HUES48 (cell line): ENCODE data around the gene GABARAPL1.
"Not testable (repeated sequence)": the region's sequence is repeated elsewhere in the genome, so short reads cannot be mapped to it uniquely, and the experiment has no call there.

Experiments used
- H3K27ac ChIP-seq: one replicate; pipeline ENCODE4 v1.7.0; 2013; ENCODE audit warnings: low read depth, low read length, inconsistent platforms
- H3K27me3 ChIP-seq: 2 replicates; pipeline ENCODE4 v1.6.1; 2013; ENCODE audit warnings: mild to moderate bottlenecking, low read length; ENCODE audit not compliant: control insufficient read depth, insufficient read depth
- H3K36me3 ChIP-seq: 2 replicates; pipeline ENCODE4 v1.6.1; 2013; ENCODE audit warnings: low read length; ENCODE audit not compliant: control insufficient read depth, insufficient read depth
- H3K4me1 ChIP-seq: 2 replicates; pipeline ENCODE4 v1.6.1; 2013; ENCODE audit warnings: mild to moderate bottlenecking, low read length; ENCODE audit not compliant: control insufficient read depth, insufficient read depth
- H3K4me3 ChIP-seq: 2 replicates; pipeline ENCODE4 v1.5.1; 2013; ENCODE audit warnings: mild to moderate bottlenecking, low read depth, low read length
- H3K9ac ChIP-seq: 2 replicates; pipeline ENCODE4 v1.6.1; 2013; ENCODE audit warnings: mild to moderate bottlenecking, low read depth, low read length, moderate library complexity
- H3K9me3 ChIP-seq: 2 replicates; pipeline ENCODE4 v1.6.1; 2013; ENCODE audit warnings: low read length; ENCODE audit not compliant: control insufficient read depth, insufficient read depth

GABARAPL1 gene

DNA sequence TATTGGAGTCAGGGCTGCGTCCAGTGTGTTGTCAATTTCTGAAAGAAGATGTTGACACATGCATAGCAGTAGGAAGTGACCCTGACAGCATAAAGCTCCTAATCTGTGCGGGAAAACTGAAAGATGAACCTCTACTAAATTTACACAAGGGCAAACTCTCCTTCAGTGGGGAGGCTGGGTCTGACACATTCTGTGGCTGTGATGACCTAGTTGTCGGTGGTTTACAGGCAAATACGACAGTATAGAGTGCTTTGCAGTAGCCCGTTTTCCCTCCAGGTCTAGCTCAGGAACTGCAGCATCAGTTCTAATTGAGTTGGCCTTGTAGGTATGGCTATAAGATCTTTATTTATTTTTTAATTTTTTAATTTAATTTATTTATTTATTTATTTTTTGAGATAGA is 14.8 kb upstream of the GABARAPL1 start:
- Histone ChIP-seq H3K9me3 (no peaks in the 10 kb centered on the region), H3K36me3 (no peaks in the 10 kb centered on the region), H3K27me3 (no peaks in the 10 kb centered on the region), H3K4me1 (0 out of 2 replicates have a peak, but pooled peaks cover under 1% of the 10 kb centered on the region), H3K9ac (no peak overlapping the region), H3K4me3 (no peak overlapping the region), H3K27ac (no peak overlapping the region)

DNA sequence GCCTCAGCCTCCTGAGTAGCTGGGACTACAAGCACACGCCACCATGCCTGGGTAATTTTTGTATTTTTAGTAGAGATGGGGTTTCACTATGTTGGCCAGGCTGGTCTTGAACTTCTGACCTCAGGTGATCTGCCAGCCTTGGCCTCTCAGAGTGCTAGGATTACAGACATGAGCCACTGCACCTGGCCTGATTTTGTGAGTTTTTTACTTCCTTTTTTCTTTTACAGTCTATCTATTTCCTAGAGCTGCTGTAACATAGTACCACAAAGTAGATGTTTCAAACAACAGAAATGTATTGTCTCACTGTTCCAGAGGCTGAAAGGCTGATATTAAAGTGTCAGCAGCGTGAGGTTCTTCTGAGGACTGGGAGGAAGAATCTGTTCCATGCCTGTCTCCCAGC is 8.2 kb upstream of the GABARAPL1 start:
- H3K36me3 ChIP-seq, H3K27me3 ChIP-seq, H3K27ac ChIP-seq, H3K4me3 ChIP-seq, H3K9ac ChIP-seq, H3K9me3 ChIP-seq: not testable (repeated sequence)
- peaks cover 18% of the 10 kb centered on the region for H3K4me1 ChIP-seq

DNA sequence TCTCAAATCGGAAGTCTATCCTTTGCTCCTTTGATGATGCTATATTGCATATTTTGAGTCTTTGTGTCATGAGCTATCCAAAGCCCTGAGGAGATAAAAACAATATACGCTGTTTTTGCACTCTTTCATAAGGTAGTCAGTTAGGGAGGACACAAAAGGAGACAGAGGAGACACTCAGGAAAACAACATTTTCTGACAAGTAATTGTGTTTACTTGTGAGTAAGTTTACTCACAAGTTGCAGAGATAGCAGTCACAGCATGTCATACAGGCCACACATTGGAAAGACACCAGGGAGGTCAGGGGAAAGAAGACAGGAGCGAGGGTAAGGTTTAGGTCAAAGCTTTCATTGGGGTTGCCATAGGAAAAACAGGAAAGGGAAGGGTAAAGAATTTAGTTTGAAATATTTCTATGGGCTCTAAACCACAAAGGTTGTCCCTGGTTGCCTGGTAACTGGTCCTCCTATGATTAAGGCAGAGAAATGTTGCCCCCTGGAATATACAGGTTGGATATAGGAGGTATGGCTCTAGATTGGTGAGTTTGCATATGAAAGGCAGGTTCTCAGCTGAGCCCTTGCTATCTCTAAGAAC is 7.4 kb upstream of the GABARAPL1 start:
- H3K9ac ChIP-seq: no peak overlapping the region
- no peaks in the 10 kb centered on the region for H3K27me3 ChIP-seq
- H3K36me3 ChIP-seq: no peaks in the 10 kb centered on the region
- H3K9me3 ChIP-seq: no peaks in the 10 kb centered on the region
- H3K4me3 ChIP-seq: no peak overlapping the region
- peak overlapping the region; percentile 21 for H3K27ac ChIP-seq
- peaks cover 18% of the 10 kb centered on the region for H3K4me1 ChIP-seq

DNA sequence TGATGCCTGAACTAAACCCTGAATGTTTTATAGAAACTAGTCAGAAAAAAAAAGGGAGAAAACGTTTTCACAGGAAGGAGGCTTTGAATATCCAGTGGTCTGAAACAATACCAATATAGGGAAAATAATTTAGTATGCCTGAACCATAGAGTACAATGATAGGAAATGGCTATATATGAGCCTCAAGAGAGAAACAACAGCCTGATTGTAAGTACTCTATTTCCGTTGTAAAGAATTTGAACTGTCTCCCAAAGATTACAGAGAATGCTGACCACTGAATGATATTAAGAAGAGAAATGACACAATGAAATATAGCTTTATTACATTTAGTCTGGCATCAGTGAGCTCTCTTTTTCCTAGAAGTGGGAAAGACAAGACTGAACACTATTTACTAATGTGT is 5.5 kb upstream of the GABARAPL1 start:
- Histone ChIP-seq H3K36me3 (no peaks in the 10 kb centered on the region), H3K9me3 (no peaks in the 10 kb centered on the region), H3K4me1 (peaks cover 18% of the 10 kb centered on the region), H3K9ac (no peak overlapping the region), H3K4me3 (no peak overlapping the region), H3K27ac (no peak overlapping the region), H3K27me3 (no peaks in the 10 kb centered on the region)

DNA sequence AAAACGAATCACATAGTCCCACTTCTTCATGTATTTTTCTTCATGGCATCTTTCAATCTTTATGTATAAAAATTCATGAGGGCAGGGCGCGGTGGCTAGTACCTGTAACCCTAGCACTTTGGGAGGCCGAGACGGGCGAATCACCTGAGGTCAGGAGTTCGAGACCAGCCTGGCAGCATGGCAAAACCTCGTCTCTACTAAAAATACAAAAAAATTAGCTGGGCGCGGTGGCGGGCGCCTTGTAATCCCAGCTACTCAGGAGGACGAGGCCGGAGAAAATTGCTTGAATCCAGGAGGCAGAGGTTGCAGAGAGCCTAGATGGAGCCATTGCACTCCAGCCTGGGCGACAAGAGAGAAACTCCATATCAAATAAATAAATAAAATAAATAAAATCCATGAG is 2.5 kb upstream of the GABARAPL1 start:
- no peak overlapping the region for H3K27ac ChIP-seq
- H3K9ac ChIP-seq: no peak overlapping the region
- no peaks in the 10 kb centered on the region for H3K27me3 ChIP-seq
- no peaks in the 10 kb centered on the region for H3K9me3 ChIP-seq
- peaks cover 20% of the 10 kb centered on the region for H3K4me1 ChIP-seq
- no peaks in the 10 kb centered on the region for H3K36me3 ChIP-seq
- no peak overlapping the region for H3K4me3 ChIP-seq

DNA sequence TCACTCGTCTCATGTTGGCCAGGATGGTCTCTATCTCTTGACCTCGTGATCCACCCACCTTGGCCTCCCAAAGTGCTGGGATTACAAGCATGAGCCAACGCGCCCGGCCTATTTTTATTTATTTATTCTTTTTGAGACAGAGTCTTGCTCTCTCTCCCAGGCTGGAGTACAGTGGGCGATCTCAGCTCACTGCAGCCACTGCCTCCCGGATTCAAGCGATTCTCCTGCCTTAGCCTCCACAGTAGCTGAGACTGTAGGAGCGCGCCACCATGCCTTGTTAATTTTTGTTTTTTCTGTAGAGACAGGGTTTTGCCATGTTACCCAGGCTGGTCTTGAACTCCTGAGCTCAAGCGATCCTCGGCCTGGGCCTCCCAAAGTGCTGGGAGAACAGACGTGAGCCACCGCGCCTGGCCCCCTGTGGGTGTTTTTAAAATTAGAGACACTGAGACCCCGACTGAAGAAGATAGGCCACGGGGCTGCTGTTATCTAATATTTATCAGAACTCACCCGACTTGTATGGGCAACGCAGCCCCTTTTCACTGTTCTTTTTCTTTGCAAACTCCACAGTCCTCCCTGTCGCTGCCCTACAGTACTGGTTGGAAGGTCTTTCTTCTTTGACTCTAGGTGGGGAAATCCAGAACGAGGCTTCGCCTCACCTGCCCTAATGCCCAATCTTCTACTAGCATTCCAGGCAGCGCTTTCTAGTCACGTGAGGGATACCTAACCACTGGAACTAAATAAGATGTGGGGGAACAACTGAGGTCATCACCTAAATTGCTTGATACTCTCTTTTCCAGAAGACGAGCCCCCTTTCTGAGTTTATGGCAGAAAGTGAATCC is 1.4 kb upstream of the GABARAPL1 start:
- no peak overlapping the region for H3K27ac ChIP-seq
- H3K9ac ChIP-seq: no peak overlapping the region

DNA sequence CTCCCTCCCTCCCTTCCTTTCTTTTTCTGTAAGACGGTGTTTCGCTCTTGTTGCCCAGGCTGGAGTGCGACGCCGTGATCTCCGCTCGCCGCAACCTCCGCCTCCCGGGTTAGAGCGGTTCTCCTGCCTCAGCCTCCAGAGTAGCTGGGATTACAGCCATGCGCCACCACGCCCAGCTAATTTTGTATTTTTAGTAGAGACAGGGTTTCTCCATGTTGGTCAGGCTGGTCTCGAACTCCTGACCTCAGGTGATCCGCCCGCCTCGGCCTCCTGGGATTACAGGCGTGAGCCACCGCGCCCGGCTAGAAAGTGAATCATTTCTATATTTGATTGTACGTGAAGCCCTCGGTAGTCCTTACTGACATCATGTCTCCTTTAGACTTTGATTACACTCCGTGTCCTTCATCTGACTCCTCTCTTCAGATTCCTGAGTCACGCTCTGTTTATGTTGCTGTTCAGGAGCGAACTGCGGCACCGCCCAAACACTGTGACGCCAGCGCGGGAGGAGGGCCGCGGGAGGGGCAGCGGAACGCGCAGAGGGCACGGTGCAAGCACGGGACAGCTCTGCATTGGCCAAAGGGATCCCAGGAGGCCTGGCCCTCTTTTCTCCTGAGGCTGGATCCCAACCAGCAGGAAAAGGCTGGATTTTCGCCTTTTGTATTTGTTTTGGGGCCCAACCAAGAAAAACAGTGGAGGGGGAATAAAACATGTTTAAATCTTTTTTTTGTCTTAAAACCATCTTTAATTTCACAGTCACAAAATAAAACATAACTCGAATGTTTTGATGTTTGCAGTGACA is 538 bp upstream of the GABARAPL1 start:
- Histone ChIP-seq H3K4me3 (peak overlapping the region; percentile 77), H3K36me3 (peaks cover 4% of the 10 kb centered on the region; the same call in 1 of the 2 replicates), H3K9ac (peak overlapping the region; percentile 90), H3K27me3 (no peaks in the 10 kb centered on the region), H3K9me3 (no peaks in the 10 kb centered on the region), H3K4me1 (peaks cover 18% of the 10 kb centered on the region), H3K27ac (peak overlapping the region; percentile 99)

More for the DNA sequence above, 1.4 kb upstream of the GABARAPL1 start:
- Histone ChIP-seq H3K27me3 (no peaks in the 10 kb centered on the region), H3K9me3 (no peaks in the 10 kb centered on the region), H3K36me3 (0 out of 2 replicates have a peak, but pooled peaks cover 3% of the 10 kb centered on the region), H3K4me1 (peaks cover 18% of the 10 kb centered on the region), H3K4me3 (no peak overlapping the region)

DNA sequence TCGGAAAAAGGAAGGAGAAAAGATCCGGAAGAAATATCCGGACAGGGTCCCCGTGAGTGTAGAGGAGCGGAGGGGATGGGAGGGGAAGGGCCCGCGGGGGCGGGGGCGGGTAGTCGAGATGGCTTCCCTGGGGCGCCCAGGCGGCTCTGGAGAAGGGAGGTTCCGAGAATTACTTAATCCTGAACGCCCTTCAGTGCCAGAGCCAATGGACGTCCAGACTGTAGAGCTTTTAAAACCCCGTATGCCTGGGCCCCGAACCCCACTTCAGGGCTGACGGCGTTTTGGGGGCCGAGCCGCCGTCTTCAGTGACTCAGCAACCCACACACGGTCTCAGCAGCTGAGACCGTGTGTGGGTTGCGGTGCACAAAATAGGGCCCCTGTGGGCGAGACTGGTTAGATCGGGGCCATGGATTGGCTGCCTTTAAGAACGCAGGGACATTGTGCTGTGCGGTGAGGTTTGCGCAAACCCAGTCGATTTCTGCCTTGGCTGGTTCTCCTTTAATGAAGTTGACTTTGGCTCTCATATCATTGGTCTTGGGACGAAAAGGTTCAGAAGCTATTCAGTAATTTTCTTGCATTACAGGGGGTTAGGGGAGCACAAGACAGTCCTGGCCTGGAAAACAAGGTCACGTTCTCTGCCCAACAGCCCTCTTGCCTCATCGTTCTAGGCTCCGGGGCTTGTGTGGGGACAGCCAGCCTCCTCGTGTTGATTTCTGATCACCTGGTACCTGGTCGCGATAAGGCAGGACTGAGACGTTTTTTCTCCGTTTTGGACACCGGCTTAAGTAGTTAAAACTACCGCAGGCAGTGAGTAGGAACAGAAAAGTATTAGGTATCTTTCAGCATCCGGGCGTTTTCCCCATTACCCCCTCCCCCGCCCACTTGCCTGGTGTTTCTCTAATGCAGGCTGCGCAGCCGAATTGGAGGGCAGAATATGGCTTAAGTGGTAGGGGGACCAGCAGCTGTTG is 775 bp downstream of the GABARAPL1 start:
- no peaks in the 10 kb centered on the region for H3K9me3 ChIP-seq
- H3K9ac ChIP-seq: peak overlapping the region; percentile 58
- peaks cover 18% of the 10 kb centered on the region for H3K4me1 ChIP-seq
- no peaks in the 10 kb centered on the region for H3K27me3 ChIP-seq
- peaks cover 13% of the 10 kb centered on the region for H3K36me3 ChIP-seq
- H3K27ac ChIP-seq: peak overlapping the region; percentile 99
- H3K4me3 ChIP-seq: peak overlapping the region; percentile 77

DNA sequence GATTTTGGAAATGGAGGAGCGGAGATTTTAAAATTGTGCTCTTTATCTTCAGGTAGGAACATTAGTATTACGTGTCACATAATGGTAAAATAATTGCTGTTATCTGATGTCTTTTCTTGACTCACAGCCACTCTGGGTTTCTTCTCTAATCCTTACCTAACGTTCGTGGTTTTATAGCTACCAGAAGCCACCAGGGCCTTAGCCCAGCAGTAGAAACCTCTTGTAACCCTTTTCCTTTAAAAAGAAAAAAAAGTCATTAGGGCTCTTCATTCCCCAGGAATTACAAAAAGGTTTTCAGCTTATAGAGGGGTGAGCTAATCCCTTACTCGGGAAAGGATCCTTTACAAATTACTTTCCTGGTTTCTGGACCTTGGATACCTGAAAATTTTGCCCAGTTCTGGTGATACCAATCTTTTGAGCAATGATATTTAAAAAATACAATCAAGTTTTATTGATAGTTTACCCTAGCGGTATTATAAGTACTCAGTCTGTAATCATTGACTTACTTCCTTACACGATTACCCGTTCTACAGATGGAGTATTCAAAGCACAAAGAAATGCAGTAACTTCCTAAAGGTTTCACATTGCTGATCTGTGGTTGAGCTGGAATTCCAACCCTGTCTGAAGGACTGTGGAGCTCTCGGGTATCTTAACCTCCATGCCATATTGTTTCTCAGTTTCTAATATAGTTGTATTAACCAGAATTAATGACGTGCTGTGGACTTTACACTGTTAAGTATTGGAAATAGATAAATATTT is 1.6 kb downstream of the GABARAPL1 start:
- peak overlapping the region; percentile 58 for H3K9ac ChIP-seq
- peak overlapping the region; percentile 77 for H3K4me3 ChIP-seq
- peak overlapping the region; percentile 99 for H3K27ac ChIP-seq

DNA sequence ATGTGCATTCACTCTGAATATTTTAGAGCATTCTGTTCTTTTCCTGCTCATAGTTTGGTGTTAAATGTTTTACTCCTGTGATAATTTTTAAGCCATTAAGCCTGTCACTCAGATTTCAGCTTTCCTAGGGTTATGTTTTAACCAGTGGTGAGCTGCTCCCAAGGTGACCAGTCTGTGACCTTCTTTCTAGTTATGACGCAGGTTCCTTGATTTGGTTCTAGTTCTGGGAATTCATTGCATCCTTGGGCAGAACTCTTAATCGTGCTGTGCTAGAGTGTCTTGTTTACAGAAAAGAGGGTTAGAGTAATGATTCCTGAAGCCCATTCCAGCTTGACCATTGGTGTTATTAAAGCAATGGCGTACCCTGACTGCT is 2.2 kb downstream of the GABARAPL1 start:
- Histone ChIP-seq H3K27me3 (no peaks in the 10 kb centered on the region), H3K9me3 (no peaks in the 10 kb centered on the region), H3K27ac (peak overlapping the region; percentile 99), H3K9ac (no peak overlapping the region), H3K36me3 (peaks cover 24% of the 10 kb centered on the region), H3K4me1 (peaks cover 18% of the 10 kb centered on the region), H3K4me3 (peak overlapping the region; percentile 77)

More for the DNA sequence above, 1.6 kb downstream of the GABARAPL1 start:
- Histone ChIP-seq H3K4me1 (peaks cover 18% of the 10 kb centered on the region), H3K9me3 (no peaks in the 10 kb centered on the region), H3K27me3 (no peaks in the 10 kb centered on the region), H3K36me3 (peaks cover 20% of the 10 kb centered on the region)
